Dendritic cell treated with granulocyte-macrophage colony-stimulating factor and Interleukin-4, amounts not matched to agents 40 ng/mL and 50 ng/mL, for 4 days (primary cell): ENCODE results near the gene MYBPC3.
A peak's percentile ranks its signal among the peaks of the same experiment; 100 is the strongest.

Experiments
- H3K27ac Mint-ChIP-seq: one replicate; pipeline ENCODE4 v1.8.0; 2022; ENCODE audit warnings: mild to moderate bottlenecking, mixed read lengths
- H3K27me3 Mint-ChIP-seq: one replicate; pipeline ENCODE4 v1.8.0; 2022; ENCODE audit warnings: mild to moderate bottlenecking, mixed read lengths
- H3K36me3 Mint-ChIP-seq: one replicate; pipeline ENCODE4 v1.8.0; 2022; ENCODE audit warnings: low read depth, mixed read lengths
- H3K4me1 Mint-ChIP-seq: one replicate; pipeline ENCODE4 v1.8.0; 2022; ENCODE audit warnings: low read depth, mixed read lengths
- H3K4me3 Mint-ChIP-seq: one replicate; pipeline ENCODE4 v1.8.0; 2022; ENCODE audit warnings: mild to moderate bottlenecking, moderate library complexity, mixed read lengths
- H3K9me3 Mint-ChIP-seq: one replicate; pipeline ENCODE4 v1.8.0; 2022; ENCODE audit warnings: mixed read lengths
- intact Hi-C: fragments of 100-400 bp; cut with micrococcal nuclease; formaldehyde crosslinking; loops from one replicate; pipeline ENCODE4 v1.15.0; 2022

MYBPC3 gene

GRCh38 chr11:47352556-47352955 lies at the start of gene MYBPC3:
Gene MYBPC3 (minus strand): TSS chr11:47352702. CDS start chr11:47352647, 55 bp downstream.
- H3K27ac Mint-ChIP-seq: peak within 1 kb of the TSS; percentile 11
- H3K27me3 Mint-ChIP-seq: no peaks in the 10 kb centered on the region
- no peaks in the 10 kb centered on the region for H3K9me3 Mint-ChIP-seq
- intact Hi-C loops: no loop called here
- peaks cover 36% of the 10 kb centered on the region for H3K36me3 Mint-ChIP-seq
- peaks cover 4% of the 10 kb centered on the region for H3K4me1 Mint-ChIP-seq
- H3K4me3 Mint-ChIP-seq: no peak within 1 kb of the TSS

DNA sequence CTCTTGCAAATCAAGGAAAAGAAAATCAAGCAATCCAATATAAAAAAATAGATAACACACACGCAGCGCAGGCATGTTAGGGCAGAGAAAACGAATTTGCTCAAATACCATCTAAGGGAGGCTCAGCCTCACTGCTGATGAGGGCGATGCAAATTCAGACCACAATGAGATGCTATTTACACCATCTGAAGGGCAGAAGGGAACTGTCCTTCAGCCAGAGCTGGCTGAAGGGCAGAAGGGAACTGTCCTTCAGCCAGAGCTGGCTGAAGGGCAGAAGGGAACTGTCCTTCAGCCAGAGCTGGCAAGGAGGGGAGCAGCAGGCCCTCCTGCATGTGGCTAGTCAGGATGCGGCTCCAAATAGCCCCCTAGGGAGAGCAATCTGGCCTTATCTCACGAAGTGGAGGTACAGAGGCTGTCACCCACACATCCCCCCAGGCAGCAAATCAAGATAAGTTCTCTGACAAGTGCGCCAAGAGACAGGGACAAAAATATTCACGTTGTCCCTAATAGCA lies 48.3 kb upstream of the MYBPC3 start:
- Mint-ChIP-seq H3K27me3 (no peaks in the 10 kb centered on the region), H3K27ac (peak overlapping the region; percentile 92), H3K9me3 (no peaks in the 10 kb centered on the region), H3K4me3 (peak overlapping the region; percentile 65), H3K36me3 (no peaks in the 10 kb centered on the region), H3K4me1 (peaks cover 60% of the 10 kb centered on the region)
- intact Hi-C loops: no loop called here

GRCh38 chr11:47399860-47400767 lies 47.6 kb upstream of the MYBPC3 start:
- intact Hi-C loops: no loop called here
- peaks cover 68% of the 10 kb centered on the region for H3K4me1 Mint-ChIP-seq
- H3K36me3 Mint-ChIP-seq: no peaks in the 10 kb centered on the region
- peak overlapping the region; percentile 65 for H3K4me3 Mint-ChIP-seq
- no peaks in the 10 kb centered on the region for H3K9me3 Mint-ChIP-seq
- H3K27ac Mint-ChIP-seq: peak overlapping the region; percentile 92
- H3K27me3 Mint-ChIP-seq: no peaks in the 10 kb centered on the region

GRCh38 chr11:47398551-47398950 lies 46.0 kb upstream of the MYBPC3 start:
- Mint-ChIP-seq H3K27me3 (no peaks in the 10 kb centered on the region), H3K36me3 (peaks cover 14% of the 10 kb centered on the region), H3K4me3 (no peak overlapping the region), H3K27ac (peak overlapping the region; percentile 63), H3K9me3 (no peaks in the 10 kb centered on the region), H3K4me1 (peaks cover 76% of the 10 kb centered on the region)
- intact Hi-C loops: no loop called here

DNA sequence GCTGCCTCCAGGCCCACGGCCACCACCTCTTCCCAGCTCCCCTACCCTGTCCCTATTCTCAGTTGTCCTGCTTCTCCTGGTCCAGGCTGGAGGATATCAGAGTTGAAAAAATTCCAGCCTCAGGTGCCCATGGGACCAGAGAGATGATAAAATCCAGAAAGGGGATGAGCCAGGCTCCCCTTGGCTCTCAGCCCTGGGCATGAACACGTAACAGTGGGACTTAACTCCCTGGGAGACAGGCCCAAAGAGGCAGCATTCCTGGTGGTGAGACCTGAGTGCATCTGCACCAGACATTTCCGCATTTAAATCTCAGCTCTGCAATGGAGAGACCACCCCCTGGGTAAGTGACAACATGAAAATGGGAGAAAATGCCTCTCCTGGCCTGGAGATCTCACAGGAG lies 45.5 kb upstream of the MYBPC3 start:
- H3K36me3 Mint-ChIP-seq: peaks cover 19% of the 10 kb centered on the region
- H3K4me1 Mint-ChIP-seq: peaks cover 76% of the 10 kb centered on the region
- no peaks in the 10 kb centered on the region for H3K27me3 Mint-ChIP-seq
- peak overlapping the region; percentile 63 for H3K27ac Mint-ChIP-seq
- H3K9me3 Mint-ChIP-seq: no peaks in the 10 kb centered on the region
- intact Hi-C loops: no loop called here
- no peak overlapping the region for H3K4me3 Mint-ChIP-seq

DNA sequence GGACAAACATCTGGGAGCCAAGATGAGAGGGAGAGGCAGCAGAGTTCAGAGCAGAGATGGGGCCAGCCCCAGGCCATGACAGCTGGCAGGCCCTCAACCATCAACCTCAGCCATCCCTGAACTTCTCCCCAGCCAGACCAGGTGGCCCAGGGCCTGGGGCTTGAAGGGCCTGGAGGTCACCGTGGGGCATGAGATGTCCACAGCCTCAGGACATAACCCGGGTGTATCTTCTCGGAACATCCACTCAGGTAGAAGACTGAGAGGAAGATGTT lies 43.5 kb upstream of the MYBPC3 start:
- Mint-ChIP-seq H3K36me3 (peaks cover 40% of the 10 kb centered on the region), H3K4me1 (peaks cover 81% of the 10 kb centered on the region), H3K27ac (peak overlapping the region; percentile 100), H3K27me3 (no peaks in the 10 kb centered on the region), H3K9me3 (no peaks in the 10 kb centered on the region), H3K4me3 (peak overlapping the region; percentile 77)
- intact Hi-C loops: no loop called here

GRCh38 chr11:47395223-47396048 lies 42.9 kb upstream of the MYBPC3 start:
- H3K4me3 Mint-ChIP-seq: peak overlapping the region; percentile 77

DNA sequence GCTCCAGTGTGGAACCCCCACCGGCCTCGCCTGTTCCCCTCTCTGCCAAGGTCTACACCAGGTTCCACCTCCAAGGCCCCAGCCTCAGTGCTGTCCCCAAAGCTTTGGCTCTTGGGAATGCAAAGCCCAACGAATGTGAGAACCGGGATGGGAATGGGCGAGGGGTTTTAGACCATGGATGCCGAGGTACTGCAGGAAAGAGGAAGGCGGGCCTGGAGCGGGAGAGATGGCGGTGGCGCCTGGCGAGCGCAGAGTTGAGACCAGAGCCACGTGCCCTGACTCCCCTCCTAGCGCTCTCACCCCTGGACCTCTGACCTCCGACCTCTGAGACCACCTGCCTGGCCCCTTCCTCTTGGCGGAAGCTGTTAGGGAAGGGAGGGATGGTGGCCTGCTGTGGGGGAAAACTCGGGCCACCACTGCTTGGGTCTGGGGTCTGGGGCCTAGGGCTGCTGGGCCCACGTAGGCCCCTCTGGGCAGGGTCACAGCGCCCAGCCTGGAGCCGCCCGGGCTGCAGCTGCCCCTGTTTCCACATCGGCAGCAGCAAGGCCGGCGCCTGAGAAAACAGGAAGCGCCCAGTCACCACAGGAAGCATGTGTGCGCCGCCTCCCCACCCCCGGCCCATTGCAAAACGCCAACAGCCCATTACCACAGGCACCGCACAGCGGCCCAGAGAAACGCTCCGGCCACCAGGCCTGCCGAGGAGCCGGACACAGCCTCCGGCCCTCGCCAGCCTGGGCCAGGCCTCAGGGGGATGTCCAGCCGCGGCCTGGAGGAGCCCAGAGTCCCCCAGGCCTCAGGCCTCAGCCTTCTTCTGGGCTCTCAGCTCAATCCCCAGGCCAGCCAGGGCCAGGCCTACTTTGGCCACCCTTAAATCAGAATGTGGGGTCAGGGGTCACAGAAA lies 42.1 kb upstream of the MYBPC3 start:
- Mint-ChIP-seq H3K36me3 (peaks cover 51% of the 10 kb centered on the region), H3K4me3 (peak overlapping the region; percentile 77), H3K27ac (peak overlapping the region; percentile 100), H3K4me1 (peaks cover 83% of the 10 kb centered on the region), H3K27me3 (no peaks in the 10 kb centered on the region), H3K9me3 (no peaks in the 10 kb centered on the region)
- intact Hi-C loops: loop anchor here (1.0 to 2.0 kb wide), 2 partner anchors 14 to 18 kb away; partner anchors contain the start of gene SLC39A13

More at GRCh38 chr11:47395223-47396048, 42.9 kb upstream of the MYBPC3 start:
- Mint-ChIP-seq H3K36me3 (peaks cover 43% of the 10 kb centered on the region), H3K4me1 (peaks cover 81% of the 10 kb centered on the region), H3K27me3 (no peaks in the 10 kb centered on the region), H3K9me3 (no peaks in the 10 kb centered on the region), H3K27ac (peak overlapping the region; percentile 100)
- intact Hi-C loops: loop anchor here (2.0 kb wide), 1 partner anchor 19 kb away; no protein-coding TSS in a partner anchor

GRCh38 chr11:47394050-47394321 lies 41.5 kb upstream of the MYBPC3 start:
- H3K9me3 Mint-ChIP-seq: no peaks in the 10 kb centered on the region
- peaks cover 57% of the 10 kb centered on the region for H3K36me3 Mint-ChIP-seq
- intact Hi-C loops: loop anchor here (1.0 to 2.0 kb wide), 2 partner anchors 14 to 17 kb away; partner anchors contain the start of gene SLC39A13
- H3K4me3 Mint-ChIP-seq: peak overlapping the region; percentile 77
- peak overlapping the region; percentile 100 for H3K27ac Mint-ChIP-seq
- peaks cover 85% of the 10 kb centered on the region for H3K4me1 Mint-ChIP-seq
- H3K27me3 Mint-ChIP-seq: no peaks in the 10 kb centered on the region

DNA sequence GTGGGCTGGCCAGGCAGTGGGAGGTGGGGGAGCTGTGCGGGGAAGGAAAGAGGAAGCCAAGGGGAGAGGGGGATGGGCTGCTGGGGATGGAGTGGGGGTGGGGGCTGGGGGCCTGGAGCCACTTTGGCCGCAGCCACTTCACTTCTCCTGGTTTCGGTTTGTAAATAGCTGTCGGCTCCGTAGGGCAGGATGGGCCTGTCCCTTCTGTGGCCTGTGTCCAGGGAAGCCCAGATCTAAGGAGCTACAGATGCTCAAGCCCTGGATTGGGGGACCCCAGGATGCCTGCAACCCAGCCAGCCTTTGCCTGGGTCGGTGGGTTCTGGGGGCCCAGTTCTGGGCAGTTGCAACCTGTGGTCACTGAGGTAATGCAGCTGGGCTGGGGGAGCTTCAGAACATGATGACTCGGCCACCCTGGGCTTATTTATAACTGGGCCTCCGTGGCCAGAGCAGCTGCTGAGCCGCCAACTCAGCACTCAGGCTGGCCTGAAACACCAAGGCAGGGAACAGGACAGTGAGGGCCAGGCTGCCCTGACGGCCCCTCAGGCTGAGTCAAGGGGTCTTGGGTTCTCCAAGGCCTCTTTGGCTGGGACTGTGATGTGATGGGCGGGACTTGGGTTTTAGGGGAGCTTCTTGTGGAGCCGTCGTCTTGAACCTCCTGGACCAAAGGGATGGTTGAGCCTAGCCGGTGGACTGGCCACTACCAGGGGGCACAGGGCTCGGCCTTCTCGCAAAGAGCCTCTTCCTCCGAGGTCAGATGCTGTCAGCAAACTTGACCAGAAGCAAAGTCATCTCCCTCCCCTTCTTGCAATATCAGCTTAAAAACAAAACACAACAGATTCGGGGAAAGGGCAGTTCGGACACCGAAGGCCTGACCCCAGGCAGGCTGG lies 40.9 kb upstream of the MYBPC3 start:
- no peaks in the 10 kb centered on the region for H3K9me3 Mint-ChIP-seq
- H3K4me3 Mint-ChIP-seq: peak overlapping the region; percentile 77
- H3K36me3 Mint-ChIP-seq: peaks cover 62% of the 10 kb centered on the region
- intact Hi-C loops: loop anchor here (1.0 to 2.0 kb wide), 2 partner anchors 15 to 17 kb away; partner anchors contain the start of gene SLC39A13
- peak overlapping the region; percentile 100 for H3K27ac Mint-ChIP-seq
- H3K4me1 Mint-ChIP-seq: peaks cover 87% of the 10 kb centered on the region
- H3K27me3 Mint-ChIP-seq: no peaks in the 10 kb centered on the region

- Mint-ChIP-seq H3K4me1 (peaks cover 87% of the 10 kb centered on the region), H3K36me3 (peaks cover 70% of the 10 kb centered on the region), H3K9me3 (no peaks in the 10 kb centered on the region), H3K4me3 (peak overlapping the region; percentile 77), H3K27ac (peak overlapping the region; percentile 100), H3K27me3 (no peaks in the 10 kb centered on the region)
- intact Hi-C loops: no loop called here
These were observed 40.2 kb upstream of the MYBPC3 start for GRCh38 chr11:47392546-47393162.

DNA sequence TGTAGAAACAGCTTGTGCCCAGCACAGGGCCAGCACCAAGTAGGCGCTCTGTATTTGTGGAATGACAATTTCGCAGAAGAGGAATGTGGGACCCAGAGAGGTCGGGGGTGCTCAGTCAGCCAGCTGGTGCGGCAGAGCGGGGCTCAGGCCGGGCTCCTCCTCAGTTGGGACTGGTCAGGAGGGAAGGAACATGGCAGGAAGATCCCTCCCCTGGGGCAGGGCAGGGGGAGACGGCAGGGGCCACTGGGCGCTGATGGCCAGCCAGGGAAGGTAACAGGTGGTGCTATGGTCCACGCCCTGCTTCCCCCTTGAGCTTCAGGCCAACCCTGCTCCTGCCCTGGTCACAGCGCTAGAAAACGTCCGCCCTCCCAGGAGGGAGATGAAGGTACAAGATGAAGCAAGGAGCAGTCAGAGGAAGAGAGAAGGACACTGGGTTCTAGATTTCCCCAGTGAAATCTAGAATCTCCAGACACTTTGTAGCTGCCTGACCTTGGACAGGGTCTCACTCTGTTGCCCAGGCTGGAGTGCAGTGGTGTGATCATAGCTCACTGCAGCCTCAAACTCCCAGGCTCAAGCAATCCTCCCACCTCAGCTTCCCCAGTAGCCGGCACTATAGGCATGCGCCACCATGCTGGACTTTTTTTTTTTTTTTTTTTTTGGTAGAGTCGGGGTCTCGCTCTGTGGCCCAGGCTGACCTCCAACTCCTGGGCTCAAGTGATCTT lies 39.4 kb upstream of the MYBPC3 start:
- intact Hi-C loops: no loop called here
- Mint-ChIP-seq H3K27me3 (no peaks in the 10 kb centered on the region), H3K27ac (peak overlapping the region; percentile 100), H3K4me1 (peaks cover 90% of the 10 kb centered on the region), H3K4me3 (peak overlapping the region; percentile 77), H3K9me3 (no peaks in the 10 kb centered on the region), H3K36me3 (peaks cover 77% of the 10 kb centered on the region)
